Keratinocyte (primary cell): ENCODE measurements around the gene UNC79. TPM values are rescaled to one million over a fixed set of nuclear protein-coding genes. Genes with fewer than 3 reads are reported as not detected.

ENCODE experiments used
- DNase-seq: peaks from one replicate; pipeline ENCODE4 v3.0.0-alpha.2; 2011; ENCODE audit warnings: low read depth, missing footprints, low spot score
- FAIRE-seq: peaks from 2 replicates; lab custom pipeline; 2011; peaks lifted over from hg19 to GRCh38; lab: Jason Lieb, UNC
- H2AFZ ChIP-seq: 2 replicates; pipeline ENCODE4 v1.6.0; 2012; ENCODE audit warnings: low read length, control low read depth, inconsistent platforms; ENCODE audit not compliant: control insufficient read depth
- H3K27ac ChIP-seq: 2 replicates; pipeline ENCODE4 v1.5.1; 2011; ENCODE audit warnings: low read length; ENCODE audit not compliant: control insufficient read depth, insufficient read depth
- H3K27me3 ChIP-seq: 3 replicates; pipeline ENCODE4 v1.6.0; 2011; ENCODE audit warnings: low read length; ENCODE audit not compliant: control insufficient read depth, insufficient read depth; ENCODE audit errors: extremely low read depth
- H3K36me3 ChIP-seq, 2 experiments: 2 replicates in 1 of 2; 3 replicates in 1 of 2; pipeline ENCODE4 v1.5.1; 2011; ENCODE audit warnings: low read length in 2 of 2, mild to moderate bottlenecking in 1 of 2; ENCODE audit not compliant: control insufficient read depth in 2 of 2, insufficient read depth in 2 of 2; ENCODE audit errors: extremely low read depth in 1 of 2
- H3K4me1 ChIP-seq: 3 replicates; pipeline ENCODE4 v1.5.1; 2011; ENCODE audit warnings: low read length; ENCODE audit not compliant: control insufficient read depth, insufficient read depth; ENCODE audit errors: extremely low read depth
- H3K4me2 ChIP-seq: 3 replicates; pipeline ENCODE4 v1.6.0; 2011; ENCODE audit warnings: low read depth, low read length; ENCODE audit not compliant: control insufficient read depth, insufficient read depth; ENCODE audit errors: extremely low read depth
- H3K4me3 ChIP-seq, 3 experiments: fragments of 200-600 bp in 1 of 3; sonication (generic) in 1 of 3; 2 replicates in 2 of 3; 3 replicates in 1 of 3; pipeline ENCODE4 v1.5.1; 2011 to 2016; ENCODE audit warnings: low read length in 3 of 3, mild to moderate bottlenecking in 3 of 3, control low read depth in 2 of 3, inconsistent platforms in 1 of 3, low read depth in 1 of 3, mixed read lengths in 1 of 3, mixed run types in 1 of 3, moderate library complexity in 1 of 3; ENCODE audit not compliant: control insufficient read depth in 2 of 3, insufficient read depth in 2 of 3; ENCODE audit errors: extremely low read depth in 1 of 3
- H3K79me2 ChIP-seq: 2 replicates; pipeline ENCODE4 v1.6.0; 2012; ENCODE audit warnings: low read length; ENCODE audit not compliant: control insufficient read depth, insufficient read depth
- H3K9ac ChIP-seq: 3 replicates; pipeline ENCODE4 v1.6.0; 2011; ENCODE audit warnings: low read length; ENCODE audit not compliant: control insufficient read depth, insufficient read depth; ENCODE audit errors: extremely low read depth
- H3K9me1 ChIP-seq: 3 replicates; pipeline ENCODE4 v1.6.0; 2011; ENCODE audit warnings: low read length; ENCODE audit not compliant: control insufficient read depth, insufficient read depth; ENCODE audit errors: extremely low read depth
- H3K9me3 ChIP-seq: 2 replicates; pipeline ENCODE4 v1.5.1; 2012; ENCODE audit warnings: low read depth, low read length; ENCODE audit not compliant: control insufficient read depth
- H4K20me1 ChIP-seq: 3 replicates; pipeline ENCODE4 v1.6.0; 2011; ENCODE audit warnings: low read length; ENCODE audit not compliant: control insufficient read depth, insufficient read depth; ENCODE audit errors: extremely low read depth
- CTCF ChIP-seq, 3 experiments: IDR thresholded peaks in 1 of 3; conservative IDR thresholded peaks in 1 of 3; optimal IDR thresholded peaks in 1 of 3; 2 replicates in 2 of 3; 3 replicates in 1 of 3; pipeline versions ENCODE3 to v1.5.1; 2011; ENCODE audit warnings: low read length in 3 of 3, mild to moderate bottlenecking in 3 of 3, moderate library complexity in 2 of 3, control low read depth in 1 of 3, inconsistent platforms in 1 of 3; ENCODE audit not compliant: insufficient read depth in 2 of 3; ENCODE audit errors: extremely low read depth in 1 of 3
- EZH2 ChIP-seq: IDR thresholded peaks from one replicate; pipeline ENCODE4 v1.6.1; 2012; ENCODE audit warnings: inconsistent platforms, mild to moderate bottlenecking, low read length, moderate library complexity
- dilution Hi-C: fragments of 300-500 bp; cut with MboI; formaldehyde crosslinking; loops from one replicate; pipeline ENCODE4 v1.7.0; 2020; ENCODE audit warnings: low sequenced_read_pairs; ENCODE audit not compliant: extremely low pct_ligation_motif_present
- polyA plus RNA-seq, 5 experiments: library from polyadenylated mRNA; depleted of rRNA in 3 of 5; stranded (reverse) in 3 of 5; stranded (forward) in 1 of 5; unstranded in 1 of 5; fragments of >200 nt; gene quantifications; 1 replicate in 1 of 5; 2 replicates in 3 of 5; 3 replicates in 1 of 5; pipeline versions ENCODE4 v1.2.1 to v1.2.3, GENCODE V29; 2011 to 2012; ENCODE audit warnings: missing spikeins in 2 of 5, low read depth in 1 of 5, low replicate concordance in 1 of 5

Gene UNC79
- polyA plus RNA-seq, 1 donor (not counting 4 experiments of a cell fraction or from before 2014, with no cell fraction given), result 0.01 TPM

- no peaks in the 10 kb centered on the region for H3K79me2 ChIP-seq
- H3K36me3 ChIP-seq, result no peaks in the 10 kb centered on the region
- no peak for FAIRE-seq
- no peak for DNase-seq
- no peaks in the 10 kb centered on the region for H3K9me3 ChIP-seq
- no peaks in the 10 kb centered on the region for H3K27me3 ChIP-seq
- TF ChIP-seq CTCF (optimal IDR thresholded peaks at IDR 0.05 in 1 of 3, IDR thresholded peaks at IDR 0.05 in 1 of 3, conservative IDR thresholded peaks at IDR 0.05 in 1 of 3; ENCODE audit: extremely low read depth in 1 of 3, insufficient read depth in 2 of 3, low read length in 3 of 3) (no peak), EZH2 (no peak)
- no peaks in the 10 kb centered on the region for H4K20me1 ChIP-seq
- no peak overlapping the region for H3K4me2 ChIP-seq
- no peak overlapping the region for H3K27ac ChIP-seq
- no peaks in the 10 kb centered on the region for H3K9me1 ChIP-seq
- H2AFZ ChIP-seq, result no peak overlapping the region
- dilution Hi-C loops, result no loop called here
- H3K4me3 ChIP-seq, result no peak overlapping the region
- no peaks in the 10 kb centered on the region for H3K4me1 ChIP-seq
- H3K9ac ChIP-seq, result no peak overlapping the region
Measured at GRCh38 chr14:93733631-93734030, 302.9 kb downstream of the UNC79 start.

- FAIRE-seq (no peak), DNase-seq (no peak)
- dilution Hi-C loops, result no loop called here
Measured at GRCh38 chr14:93734086-93734822, 303.5 kb downstream of the UNC79 start.

More at GRCh38 chr14:93734086-93734822, 303.5 kb downstream of the UNC79 start:
- Histone ChIP-seq H3K36me3 (no peaks in the 10 kb centered on the region), H3K27ac (no peak overlapping the region), H3K4me1 (no peaks in the 10 kb centered on the region), H3K4me2 (no peak overlapping the region), H4K20me1 (no peaks in the 10 kb centered on the region), H3K27me3 (no peaks in the 10 kb centered on the region), H3K79me2 (no peaks in the 10 kb centered on the region), H2AFZ (no peak overlapping the region), H3K9me1 (no peaks in the 10 kb centered on the region), H3K4me3 (no peak overlapping the region), H3K9ac (no peak overlapping the region), H3K9me3 (no peaks in the 10 kb centered on the region)
- TF ChIP-seq CTCF (optimal IDR thresholded peaks at IDR 0.05 in 1 of 3, IDR thresholded peaks at IDR 0.05 in 1 of 3, conservative IDR thresholded peaks at IDR 0.05 in 1 of 3; ENCODE audit: extremely low read depth in 1 of 3, insufficient read depth in 2 of 3, low read length in 3 of 3) (no peak), EZH2 (no peak)
